Panc1 (cell line): ENCODE measurements around the gene MARK3.

ENCODE experiments used
- POLR2AphosphoS5 ChIP-seq: IDR thresholded peaks from 2 replicates; pipeline ENCODE4 v1.6.1; 2012; ENCODE audit warnings: mild to moderate bottlenecking, low read depth, low read length, moderate library complexity
- SIN3A ChIP-seq: IDR thresholded peaks from 2 replicates; pipeline ENCODE4 v1.6.1; 2012; ENCODE audit warnings: low read depth, mild to moderate bottlenecking, low read length, moderate library complexity, borderline replicate concordance; ENCODE audit not compliant: insufficient read depth
- TCF7L2 ChIP-seq: IDR thresholded peaks from 2 replicates; pipeline ENCODE4 v1.6.1; 2011; ENCODE audit warnings: mild to moderate bottlenecking, low read depth, low read length, inconsistent platforms
- TF ChIP-seq, protein P1 (sequence below): fragments of 450-650 bp; IDR thresholded peaks from 2 replicates; pipeline ENCODE4 v1.5.1; 2017; ENCODE audit warnings: mild to moderate bottlenecking
- TF ChIP-seq, protein P2 (sequence below), 2 experiments: IDR thresholded peaks; 2 replicates each; pipeline ENCODE4 v1.6.1; 2011 to 2012; ENCODE audit warnings: low read depth in 2 of 2, control low read depth in 1 of 2, low read length in 1 of 2, mild to moderate bottlenecking in 1 of 2, moderate library complexity in 1 of 2; ENCODE audit not compliant: insufficient read depth in 1 of 2

- TF ChIP-seq, protein P1, sequence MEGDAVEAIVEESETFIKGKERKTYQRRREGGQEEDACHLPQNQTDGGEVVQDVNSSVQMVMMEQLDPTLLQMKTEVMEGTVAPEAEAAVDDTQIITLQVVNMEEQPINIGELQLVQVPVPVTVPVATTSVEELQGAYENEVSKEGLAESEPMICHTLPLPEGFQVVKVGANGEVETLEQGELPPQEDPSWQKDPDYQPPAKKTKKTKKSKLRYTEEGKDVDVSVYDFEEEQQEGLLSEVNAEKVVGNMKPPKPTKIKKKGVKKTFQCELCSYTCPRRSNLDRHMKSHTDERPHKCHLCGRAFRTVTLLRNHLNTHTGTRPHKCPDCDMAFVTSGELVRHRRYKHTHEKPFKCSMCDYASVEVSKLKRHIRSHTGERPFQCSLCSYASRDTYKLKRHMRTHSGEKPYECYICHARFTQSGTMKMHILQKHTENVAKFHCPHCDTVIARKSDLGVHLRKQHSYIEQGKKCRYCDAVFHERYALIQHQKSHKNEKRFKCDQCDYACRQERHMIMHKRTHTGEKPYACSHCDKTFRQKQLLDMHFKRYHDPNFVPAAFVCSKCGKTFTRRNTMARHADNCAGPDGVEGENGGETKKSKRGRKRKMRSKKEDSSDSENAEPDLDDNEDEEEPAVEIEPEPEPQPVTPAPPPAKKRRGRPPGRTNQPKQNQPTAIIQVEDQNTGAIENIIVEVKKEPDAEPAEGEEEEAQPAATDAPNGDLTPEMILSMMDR: no peak
- no peak for TF ChIP-seq SIN3A
- TF ChIP-seq POLR2AphosphoS5: no peak
- TF ChIP-seq, protein P2, sequence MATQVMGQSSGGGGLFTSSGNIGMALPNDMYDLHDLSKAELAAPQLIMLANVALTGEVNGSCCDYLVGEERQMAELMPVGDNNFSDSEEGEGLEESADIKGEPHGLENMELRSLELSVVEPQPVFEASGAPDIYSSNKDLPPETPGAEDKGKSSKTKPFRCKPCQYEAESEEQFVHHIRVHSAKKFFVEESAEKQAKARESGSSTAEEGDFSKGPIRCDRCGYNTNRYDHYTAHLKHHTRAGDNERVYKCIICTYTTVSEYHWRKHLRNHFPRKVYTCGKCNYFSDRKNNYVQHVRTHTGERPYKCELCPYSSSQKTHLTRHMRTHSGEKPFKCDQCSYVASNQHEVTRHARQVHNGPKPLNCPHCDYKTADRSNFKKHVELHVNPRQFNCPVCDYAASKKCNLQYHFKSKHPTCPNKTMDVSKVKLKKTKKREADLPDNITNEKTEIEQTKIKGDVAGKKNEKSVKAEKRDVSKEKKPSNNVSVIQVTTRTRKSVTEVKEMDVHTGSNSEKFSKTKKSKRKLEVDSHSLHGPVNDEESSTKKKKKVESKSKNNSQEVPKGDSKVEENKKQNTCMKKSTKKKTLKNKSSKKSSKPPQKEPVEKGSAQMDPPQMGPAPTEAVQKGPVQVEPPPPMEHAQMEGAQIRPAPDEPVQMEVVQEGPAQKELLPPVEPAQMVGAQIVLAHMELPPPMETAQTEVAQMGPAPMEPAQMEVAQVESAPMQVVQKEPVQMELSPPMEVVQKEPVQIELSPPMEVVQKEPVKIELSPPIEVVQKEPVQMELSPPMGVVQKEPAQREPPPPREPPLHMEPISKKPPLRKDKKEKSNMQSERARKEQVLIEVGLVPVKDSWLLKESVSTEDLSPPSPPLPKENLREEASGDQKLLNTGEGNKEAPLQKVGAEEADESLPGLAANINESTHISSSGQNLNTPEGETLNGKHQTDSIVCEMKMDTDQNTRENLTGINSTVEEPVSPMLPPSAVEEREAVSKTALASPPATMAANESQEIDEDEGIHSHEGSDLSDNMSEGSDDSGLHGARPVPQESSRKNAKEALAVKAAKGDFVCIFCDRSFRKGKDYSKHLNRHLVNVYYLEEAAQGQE (IDR thresholded peaks at IDR 0.05; ENCODE audit: insufficient read depth in 1 of 2, low read depth in 2 of 2, low read length in 1 of 2): no peak
- no peak for TF ChIP-seq TCF7L2
These were observed 124.9 kb downstream of the MARK3 start for GRCh38 chr14:103509864-103510723.
